Stimulated activated CD8-positive, alpha-beta memory T cell treated with anti-CD3 and anti-CD28 coated beads, Interleukin-7, amount 100 ng/mL, for 24 hours (primary cell): ENCODE results near the gene MAP4K3.

ENCODE experiments used
- DNase-seq: peaks from one replicate; pipeline ENCODE4 v3.0.0-alpha.2; 2020; ENCODE audit warnings: low read depth

Gene MAP4K3

DNA sequence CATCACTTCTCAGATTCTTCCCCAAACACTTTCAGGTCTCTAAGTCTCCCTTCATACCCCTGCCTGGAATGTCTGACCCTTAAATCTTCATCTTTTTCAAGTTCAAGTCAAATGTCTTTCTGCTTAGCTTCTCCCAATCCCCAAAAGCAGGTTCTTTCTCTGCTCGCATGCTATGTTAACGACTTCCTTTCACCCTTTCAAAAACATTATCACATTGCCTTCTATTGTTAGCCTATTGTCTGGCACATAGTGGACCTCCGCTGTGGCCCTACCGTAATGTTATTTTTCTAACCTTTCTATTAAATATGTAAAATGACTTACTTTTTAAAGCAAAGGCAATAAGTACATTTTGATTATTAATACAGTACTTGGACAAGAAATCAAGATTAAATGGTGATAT is 195.5 kb downstream of the MAP4K3 start:
- DNase-seq = no peak

- DNase-seq = no peak
Measured at GRCh38 chr2:39240758-39241157, 196.3 kb downstream of the MAP4K3 start.

DNA sequence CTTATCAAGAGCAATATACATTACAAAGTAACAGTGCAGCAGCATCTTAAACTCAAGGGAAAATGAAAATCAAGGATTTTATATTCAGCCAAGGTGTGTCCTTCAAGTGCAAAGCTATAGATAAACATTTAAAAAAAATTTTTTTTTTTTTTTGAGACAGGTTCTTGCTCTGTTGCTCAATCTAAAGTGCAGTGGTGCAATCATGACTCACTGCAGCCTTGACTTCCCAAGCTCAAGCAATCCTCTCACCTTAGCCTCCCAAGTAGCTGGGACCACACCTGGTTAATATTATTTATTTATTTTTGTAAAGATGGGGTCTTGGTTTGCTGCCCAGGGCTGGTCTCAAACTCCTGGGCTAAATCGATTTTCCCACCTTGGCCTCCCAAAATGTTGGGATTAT is 202.3 kb downstream of the MAP4K3 start:
- no peak for DNase-seq

- no peak for DNase-seq
Measured at GRCh38 chr2:39232141-39232540, 204.9 kb downstream of the MAP4K3 start.

- no peak for DNase-seq
Measured at GRCh38 chr2:39228413-39229209, 208.5 kb downstream of the MAP4K3 start.

- DNase-seq = peak; percentile 70
Measured at GRCh38 chr2:39227628-39228412, 209.3 kb downstream of the MAP4K3 start.

- no peak for DNase-seq
Measured at GRCh38 chr2:39225567-39225966, 211.5 kb downstream of the MAP4K3 start.

GRCh38 chr2:39223909-39224308 is 213.2 kb downstream of the MAP4K3 start:
- no peak for DNase-seq

GRCh38 chr2:39221459-39221858 is 215.6 kb downstream of the MAP4K3 start:
- no peak for DNase-seq

- DNase-seq = no peak
Measured at GRCh38 chr2:39220136-39220535, 216.9 kb downstream of the MAP4K3 start.

- DNase-seq = no peak
Measured at GRCh38 chr2:39218391-39218790, 218.7 kb downstream of the MAP4K3 start.

- DNase-seq = no peak
Measured at GRCh38 chr2:39217192-39217550, 219.9 kb downstream of the MAP4K3 start.

GRCh38 chr2:39216346-39217191 is 220.5 kb downstream of the MAP4K3 start:
- no peak for DNase-seq

GRCh38 chr2:39215545-39215944 is 221.5 kb downstream of the MAP4K3 start:
- DNase-seq = no peak

GRCh38 chr2:39213015-39213414 is 224.1 kb downstream of the MAP4K3 start:
- no peak for DNase-seq

DNA sequence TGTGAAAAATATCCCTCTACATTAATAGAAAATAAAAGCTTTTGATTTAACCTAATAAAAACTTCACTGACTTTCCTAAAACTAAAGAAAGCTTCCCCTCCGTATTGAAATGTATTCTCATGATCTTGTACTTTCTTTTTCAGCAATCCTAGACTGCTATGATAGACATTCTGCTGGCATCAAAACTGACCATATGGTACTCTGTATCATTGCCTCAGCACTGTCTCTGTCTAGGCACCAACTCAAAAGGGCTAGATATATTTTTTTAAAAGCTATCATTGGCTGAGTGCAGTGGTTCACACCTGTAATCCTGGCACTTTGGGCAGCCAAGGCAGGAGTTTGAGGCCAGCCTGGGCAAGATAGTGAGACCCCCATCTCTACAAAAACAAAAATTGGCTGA is 226.2 kb downstream of the MAP4K3 start:
- DNase-seq = no peak

- no peak for DNase-seq
Measured at GRCh38 chr2:39203382-39203781, 233.7 kb downstream of the MAP4K3 start.

DNA sequence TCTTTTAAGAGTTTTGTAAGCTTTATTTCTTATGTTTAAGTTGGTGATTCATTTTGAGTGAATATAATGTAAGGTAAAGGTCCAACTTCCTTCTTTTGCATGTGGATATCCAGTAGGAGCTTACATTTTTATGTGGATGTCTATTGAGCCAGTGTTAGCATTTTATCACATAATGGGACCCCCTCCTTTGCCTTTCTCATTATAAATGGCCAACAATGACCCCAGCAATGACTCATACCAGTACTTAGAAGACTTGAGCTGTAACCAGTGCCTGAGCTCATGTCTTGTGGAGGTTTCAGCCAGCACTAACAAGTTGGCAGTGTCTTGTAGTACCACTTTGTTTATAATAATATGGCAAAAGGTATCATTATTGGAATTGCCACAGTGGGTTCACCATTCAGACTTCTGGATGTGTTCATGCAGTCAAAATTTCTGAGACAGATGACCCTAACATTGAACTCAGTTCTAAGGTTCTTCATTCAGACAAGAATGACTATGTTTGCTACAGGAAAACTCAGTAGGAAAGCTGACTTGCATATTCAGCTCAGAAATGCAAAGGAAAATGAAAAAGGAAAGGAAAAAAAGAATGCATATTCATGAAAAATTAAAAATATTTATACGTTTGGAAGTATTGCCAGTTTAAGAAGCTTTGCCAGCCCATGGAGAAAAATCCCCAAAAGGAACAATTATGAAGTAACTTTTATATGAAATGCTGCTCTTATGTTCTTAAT is 234.3 kb downstream of the MAP4K3 start:
- no peak for DNase-seq
